IPS-18a (cell line): ENCODE results near the gene CERKL.

Experiments used
- H3K27ac ChIP-seq: one replicate; pipeline ENCODE4 v1.5.1; 2013; ENCODE audit warnings: low read length
- H3K27me3 ChIP-seq: one replicate; pipeline ENCODE4 v1.6.1; 2013; ENCODE audit warnings: mild to moderate bottlenecking, low read length; ENCODE audit not compliant: control insufficient read depth, insufficient read depth
- H3K36me3 ChIP-seq: one replicate; pipeline ENCODE4 v1.6.1; 2013; ENCODE audit warnings: low read depth, low read length; ENCODE audit not compliant: control insufficient read depth
- H3K4me1 ChIP-seq: one replicate; pipeline ENCODE4 v1.6.1; 2013; ENCODE audit warnings: low read depth, low read length; ENCODE audit not compliant: control insufficient read depth
- H3K4me3 ChIP-seq: one replicate; pipeline ENCODE4 v1.5.1; 2013; ENCODE audit warnings: low read length
- H3K9ac ChIP-seq: one replicate; pipeline ENCODE4 v1.6.1; 2013; ENCODE audit warnings: mild to moderate bottlenecking, low read length, moderate library complexity
- H3K9me3 ChIP-seq: one replicate; pipeline ENCODE4 v1.6.1; 2013; ENCODE audit warnings: low read depth, low read length; ENCODE audit not compliant: control insufficient read depth

The CERKL gene

GRCh38 chr2:181526014-181526413 lies 130.9 kb downstream of the CERKL start:
- Histone ChIP-seq H3K27ac (no peak overlapping the region), H3K4me3 (no peak overlapping the region), H3K27me3 (no peaks in the 10 kb centered on the region), H3K9me3 (no peaks in the 10 kb centered on the region), H3K9ac (no peak overlapping the region), H3K36me3 (no peaks in the 10 kb centered on the region), H3K4me1 (no peaks in the 10 kb centered on the region)

GRCh38 chr2:181523756-181524155 lies 133.1 kb downstream of the CERKL start:
- Histone ChIP-seq H3K27me3 (no peaks in the 10 kb centered on the region), H3K9me3 (no peaks in the 10 kb centered on the region), H3K4me3 (no peak overlapping the region), H3K4me1 (no peaks in the 10 kb centered on the region), H3K27ac (no peak overlapping the region), H3K9ac (no peak overlapping the region), H3K36me3 (no peaks in the 10 kb centered on the region)

GRCh38 chr2:181520253-181520652 lies 136.7 kb downstream of the CERKL start:
- Histone ChIP-seq H3K4me1 (no peaks in the 10 kb centered on the region), H3K36me3 (no peaks in the 10 kb centered on the region), H3K4me3 (no peak overlapping the region), H3K9ac (no peak overlapping the region), H3K9me3 (no peaks in the 10 kb centered on the region), H3K27me3 (no peaks in the 10 kb centered on the region), H3K27ac (no peak overlapping the region)

- Histone ChIP-seq H3K27me3 (no peaks in the 10 kb centered on the region), H3K4me1 (no peaks in the 10 kb centered on the region), H3K9me3 (no peaks in the 10 kb centered on the region), H3K4me3 (no peak overlapping the region), H3K9ac (no peak overlapping the region), H3K36me3 (no peaks in the 10 kb centered on the region), H3K27ac (no peak overlapping the region)
Measured at GRCh38 chr2:181517685-181518301, 139.1 kb downstream of the CERKL start.

- Histone ChIP-seq H3K36me3 (no peaks in the 10 kb centered on the region), H3K4me1 (peaks cover 2% of the 10 kb centered on the region), H3K4me3 (no peak overlapping the region), H3K9me3 (no peaks in the 10 kb centered on the region), H3K9ac (no peak overlapping the region), H3K27me3 (no peaks in the 10 kb centered on the region), H3K27ac (no peak overlapping the region)
Measured at GRCh38 chr2:181516992-181517391, 139.9 kb downstream of the CERKL start.

- no peak overlapping the region for H3K9ac ChIP-seq
- H3K4me1 ChIP-seq = peaks cover 14% of the 10 kb centered on the region
- no peaks in the 10 kb centered on the region for H3K36me3 ChIP-seq
- H3K4me3 ChIP-seq = no peak overlapping the region
- H3K9me3 ChIP-seq = no peaks in the 10 kb centered on the region
- H3K27me3 ChIP-seq = no peaks in the 10 kb centered on the region
- no peak overlapping the region for H3K27ac ChIP-seq
Measured at GRCh38 chr2:181515719-181516118, 141.2 kb downstream of the CERKL start.

GRCh38 chr2:181500201-181500600 lies 156.7 kb downstream of the CERKL start:
- Histone ChIP-seq H3K4me1 (peaks cover 11% of the 10 kb centered on the region), H3K27me3 (no peaks in the 10 kb centered on the region), H3K27ac (no peak overlapping the region), H3K36me3 (no peaks in the 10 kb centered on the region), H3K9ac (no peak overlapping the region), H3K9me3 (no peaks in the 10 kb centered on the region), H3K4me3 (no peak overlapping the region)

GRCh38 chr2:181499231-181499630 lies 157.7 kb downstream of the CERKL start:
- no peaks in the 10 kb centered on the region for H3K27me3 ChIP-seq
- peaks cover 6% of the 10 kb centered on the region for H3K4me1 ChIP-seq
- H3K4me3 ChIP-seq = no peak overlapping the region
- no peaks in the 10 kb centered on the region for H3K36me3 ChIP-seq
- H3K9ac ChIP-seq = no peak overlapping the region
- no peak overlapping the region for H3K27ac ChIP-seq
- H3K9me3 ChIP-seq = no peaks in the 10 kb centered on the region
